Colonic mucosa (tissue), 4 donors: Measurements from ENCODE around the gene ZNF280A. TPM values are rescaled to one million over a fixed set of nuclear protein-coding genes. Genes with fewer than 3 reads are reported as not detected.

ENCODE experiments used
- DNase-seq: peaks from one replicate; pipeline ENCODE4 v3.0.0-alpha.2; 2020
- H3K27ac ChIP-seq: fragments of 200-600 bp; one replicate; pipeline ENCODE4 v1.8.0; 2021
- H3K27me3 ChIP-seq: fragments of 200-600 bp; one replicate; pipeline ENCODE4 v1.8.0; 2021
- H3K36me3 ChIP-seq: fragments of 200-600 bp; one replicate; pipeline ENCODE4 v1.8.0; 2021
- H3K4me1 ChIP-seq: fragments of 200-600 bp; one replicate; pipeline ENCODE4 v1.8.0; 2021; ENCODE audit warnings: mild to moderate bottlenecking
- H3K4me3 ChIP-seq: fragments of 200-600 bp; one replicate; pipeline ENCODE4 v1.8.0; 2021
- H3K9ac ChIP-seq, 2 donors: one replicate each; pipeline ENCODE4 v1.7.0; 2013; ENCODE audit warnings: control low read depth in 2 of 2, low read depth in 2 of 2, low read length in 2 of 2
- H3K9me3 ChIP-seq: fragments of 200-600 bp; one replicate; pipeline ENCODE4 v1.8.0; 2021
- intact Hi-C: fragments of 100-400 bp; cut with DNase I; formaldehyde crosslinking; loops from one replicate; pipeline ENCODE4 v1.14.1; 2022
- total RNA-seq, 2 donors: library from RNA; stranded (reverse); fragmentation: NEBNext Ultra II Directional in 1 of 2; extraction: Animal tissue kit (Norgen Biotek cat#: 25700) in 1 of 2; gene quantifications; one replicate each; pipeline ENCODE4 v1.2.1, GENCODE V29; 2021
- TF ChIP-seq, protein P1 (sequence below): fragments of 200-600 bp; IDR thresholded peaks from one replicate; pipeline ENCODE4 v1.8.0; 2022; ENCODE audit warnings: antibody characterized with exemption, mild to moderate bottlenecking
- donor health status: healthy.
- donor health status: DM: no; HTN: no; CAD: no.
- donor health status: DM: no; HTN: no; CAD: no.

The ZNF280A gene
- total RNA-seq, 2 donors from 2014 or later = not detected

DNA sequence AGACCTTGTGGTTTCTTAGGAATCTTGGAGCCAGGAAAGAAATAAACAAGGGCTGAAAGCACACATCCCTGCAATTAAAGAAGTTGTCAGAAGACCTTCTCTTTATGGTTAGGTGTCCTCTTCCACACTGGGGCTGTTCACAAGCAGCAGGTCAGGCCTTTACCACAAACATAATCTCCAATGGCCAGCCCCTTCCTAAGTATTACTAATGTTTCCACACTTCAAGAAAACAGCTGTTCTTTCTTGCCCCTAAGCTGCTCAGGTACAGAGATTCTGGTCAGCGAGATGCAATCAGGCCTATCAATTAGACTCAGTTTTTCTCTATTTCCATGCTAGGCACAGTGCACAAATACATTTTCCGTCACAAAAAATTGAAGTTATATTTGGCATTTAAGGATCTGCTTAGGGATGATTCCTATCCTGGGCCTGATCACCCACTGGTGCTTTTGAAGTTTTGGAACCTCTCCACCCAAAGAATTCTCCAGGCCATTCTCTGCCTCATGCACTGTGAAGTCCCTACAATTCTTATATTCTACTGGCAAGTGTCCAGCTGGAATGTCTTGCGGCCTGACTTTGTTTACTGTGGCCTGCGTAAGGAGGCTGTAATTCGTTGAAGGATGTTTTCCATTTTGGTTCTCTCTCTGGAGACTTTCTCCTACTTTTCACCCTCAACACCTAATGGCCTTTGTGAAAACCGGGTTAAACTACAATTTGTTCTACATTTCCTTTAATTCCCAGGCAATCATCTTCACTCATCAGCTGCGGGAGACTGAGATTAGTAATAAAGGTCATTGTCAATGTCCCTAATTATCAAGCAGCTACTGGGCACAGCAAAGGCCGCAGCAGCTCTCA is 33.9 kb upstream of the ZNF280A start:
- TF ChIP-seq, protein P1, sequence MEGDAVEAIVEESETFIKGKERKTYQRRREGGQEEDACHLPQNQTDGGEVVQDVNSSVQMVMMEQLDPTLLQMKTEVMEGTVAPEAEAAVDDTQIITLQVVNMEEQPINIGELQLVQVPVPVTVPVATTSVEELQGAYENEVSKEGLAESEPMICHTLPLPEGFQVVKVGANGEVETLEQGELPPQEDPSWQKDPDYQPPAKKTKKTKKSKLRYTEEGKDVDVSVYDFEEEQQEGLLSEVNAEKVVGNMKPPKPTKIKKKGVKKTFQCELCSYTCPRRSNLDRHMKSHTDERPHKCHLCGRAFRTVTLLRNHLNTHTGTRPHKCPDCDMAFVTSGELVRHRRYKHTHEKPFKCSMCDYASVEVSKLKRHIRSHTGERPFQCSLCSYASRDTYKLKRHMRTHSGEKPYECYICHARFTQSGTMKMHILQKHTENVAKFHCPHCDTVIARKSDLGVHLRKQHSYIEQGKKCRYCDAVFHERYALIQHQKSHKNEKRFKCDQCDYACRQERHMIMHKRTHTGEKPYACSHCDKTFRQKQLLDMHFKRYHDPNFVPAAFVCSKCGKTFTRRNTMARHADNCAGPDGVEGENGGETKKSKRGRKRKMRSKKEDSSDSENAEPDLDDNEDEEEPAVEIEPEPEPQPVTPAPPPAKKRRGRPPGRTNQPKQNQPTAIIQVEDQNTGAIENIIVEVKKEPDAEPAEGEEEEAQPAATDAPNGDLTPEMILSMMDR = no peak
- Histone ChIP-seq H3K36me3 (no peaks in the 10 kb centered on the region), H3K27me3 (no peaks in the 10 kb centered on the region), H3K9me3 (no peaks in the 10 kb centered on the region), H3K27ac (no peak overlapping the region), H3K9ac (no peak overlapping the region), H3K4me1 (no peaks in the 10 kb centered on the region), H3K4me3 (no peak overlapping the region)
- intact Hi-C loops = no loop called here
- no peak for DNase-seq

DNA sequence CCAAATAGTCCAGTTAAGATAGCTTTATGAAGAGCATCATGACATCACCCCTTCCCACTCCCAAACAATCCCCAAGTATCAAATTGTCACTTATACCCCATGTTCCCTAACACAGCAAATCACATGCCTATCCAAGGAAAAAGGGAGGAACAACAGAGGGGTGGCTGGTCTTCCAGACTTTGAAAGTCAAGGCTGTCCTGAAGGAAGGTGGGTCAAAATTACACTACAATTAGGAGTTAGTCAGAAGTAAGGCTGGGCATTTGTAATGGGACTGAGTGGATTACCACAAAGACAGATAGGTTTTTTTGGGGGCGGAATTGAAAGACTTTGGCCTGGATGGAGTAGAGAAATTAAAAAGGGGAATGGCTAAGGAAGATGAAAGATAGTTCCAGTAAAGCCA is 33.1 kb upstream of the ZNF280A start:
- DNase-seq = no peak
- H3K27ac ChIP-seq = no peak overlapping the region
- intact Hi-C loops = no loop called here
- H3K4me1 ChIP-seq = no peaks in the 10 kb centered on the region
- TF ChIP-seq, protein P1 = no peak
- H3K4me3 ChIP-seq = no peak overlapping the region
- no peaks in the 10 kb centered on the region for H3K9me3 ChIP-seq
- no peaks in the 10 kb centered on the region for H3K36me3 ChIP-seq
- no peak overlapping the region for H3K9ac ChIP-seq
- no peaks in the 10 kb centered on the region for H3K27me3 ChIP-seq

DNA sequence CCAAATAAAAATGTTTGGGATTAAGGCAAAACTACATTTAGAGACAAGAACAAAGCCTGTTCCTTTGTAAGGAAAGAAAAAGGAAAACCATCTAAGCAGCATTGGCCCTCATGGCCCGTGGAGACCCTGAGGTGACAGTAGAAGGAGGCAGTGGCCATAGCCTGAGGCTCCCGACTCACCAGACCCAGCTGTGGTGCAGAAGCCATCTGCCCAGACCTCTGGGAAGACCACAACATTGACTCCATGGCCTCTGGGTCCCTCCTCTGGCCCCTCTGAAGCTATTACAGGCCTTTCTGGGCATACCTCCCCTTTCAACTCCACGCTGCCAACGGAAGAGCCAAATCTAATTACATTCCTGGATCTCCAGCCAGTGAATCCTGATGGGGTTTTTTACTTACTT is 32.6 kb upstream of the ZNF280A start:
- Histone ChIP-seq H3K27ac (no peak overlapping the region), H3K36me3 (no peaks in the 10 kb centered on the region), H3K9me3 (no peaks in the 10 kb centered on the region), H3K4me1 (no peaks in the 10 kb centered on the region), H3K4me3 (no peak overlapping the region), H3K27me3 (no peaks in the 10 kb centered on the region), H3K9ac (no peak overlapping the region)
- TF ChIP-seq, protein P1 = no peak
- DNase-seq = no peak
- intact Hi-C loops = no loop called here

DNA sequence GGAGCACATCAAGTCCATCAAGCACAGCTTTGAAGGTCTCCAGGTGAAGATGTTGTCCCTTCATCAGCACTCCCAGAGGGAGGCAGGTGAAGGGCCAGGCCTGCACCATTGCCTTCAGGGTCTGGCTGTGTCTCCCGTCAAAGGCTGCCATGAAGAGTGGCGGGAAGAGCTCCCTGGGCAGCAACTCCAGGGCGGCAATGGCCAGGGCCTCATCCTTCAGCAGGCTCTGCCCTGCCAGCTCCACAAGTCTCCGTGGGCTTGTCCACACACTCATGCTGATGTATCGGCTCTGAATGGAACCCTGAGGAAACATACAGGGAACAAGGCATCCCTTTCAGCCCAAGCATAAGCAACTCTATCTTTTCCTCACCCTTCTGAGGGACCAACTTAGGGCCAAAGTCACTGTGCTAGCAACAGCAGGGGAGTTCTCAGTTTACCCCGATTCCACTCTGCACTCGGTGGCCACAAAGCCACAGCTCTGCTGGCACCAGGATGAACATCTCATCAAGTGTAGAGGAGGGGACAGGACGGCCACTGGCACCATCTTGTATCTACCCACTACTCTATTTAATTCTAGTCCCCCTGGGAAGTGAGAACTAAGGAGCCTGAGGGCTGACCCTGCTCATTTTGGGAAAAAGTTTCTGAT is 30.8 kb upstream of the ZNF280A start:
- Histone ChIP-seq H3K27ac (no peak overlapping the region), H3K4me3 (no peak overlapping the region), H3K4me1 (no peaks in the 10 kb centered on the region), H3K9me3 (no peaks in the 10 kb centered on the region), H3K27me3 (no peaks in the 10 kb centered on the region), H3K9ac (no peak overlapping the region), H3K36me3 (no peaks in the 10 kb centered on the region)
- intact Hi-C loops = no loop called here
- TF ChIP-seq, protein P1 = no peak
- no peak for DNase-seq

DNA sequence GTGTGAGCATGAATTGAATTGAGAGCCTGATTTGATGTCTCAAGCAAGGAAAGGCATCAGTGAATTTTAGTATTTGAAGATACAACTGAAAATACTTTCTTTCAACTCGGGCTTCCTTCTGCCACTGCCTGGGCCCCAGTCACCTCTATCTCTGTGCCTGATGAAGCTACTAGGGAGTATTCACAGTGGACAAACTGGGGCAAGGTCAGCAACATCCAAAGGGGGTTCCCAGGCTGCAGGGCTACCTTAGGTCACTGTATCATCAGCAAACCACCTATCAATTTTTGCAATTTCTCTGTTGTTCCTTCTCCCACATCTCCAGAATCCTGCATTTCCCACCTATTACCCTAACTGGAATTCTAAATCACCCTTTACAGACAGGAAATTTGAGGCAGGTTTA is 28.8 kb upstream of the ZNF280A start:
- H3K9me3 ChIP-seq = no peaks in the 10 kb centered on the region
- DNase-seq = no peak
- H3K4me1 ChIP-seq = no peaks in the 10 kb centered on the region
- no peaks in the 10 kb centered on the region for H3K27me3 ChIP-seq
- TF ChIP-seq, protein P1 = no peak
- intact Hi-C loops = no loop called here
- H3K27ac ChIP-seq = no peak overlapping the region
- H3K36me3 ChIP-seq = no peaks in the 10 kb centered on the region
- no peak overlapping the region for H3K9ac ChIP-seq
- H3K4me3 ChIP-seq = no peak overlapping the region
